Thoracic aorta (tissue), 2 donors: ENCODE measurements around the gene ADAMTS17. TPM values are rescaled to one million over a fixed set of nuclear protein-coding genes. Genes with fewer than 3 reads are reported as not detected.

Experiments
- ATAC-seq: fragments of 150-250 bp; one replicate; pipeline ENCODE4 v1.8.0; 2017; ENCODE audit warnings: low read depth; ENCODE audit not compliant: insufficient number of reproducible peaks, low FRiP score
- DNase-seq: peaks from one replicate; pipeline ENCODE4 v3.0.0-alpha.2; 2020; ENCODE audit warnings: low spot score
- H3K27ac ChIP-seq, 2 donors: fragments of 200-600 bp; sonication (generic); 1 replicate in 1 of 2; 2 replicates in 1 of 2; pipeline ENCODE4 v1.5.1; 2016; ENCODE audit warnings: mild to moderate bottlenecking in 2 of 2, moderate library complexity in 2 of 2
- H3K27me3 ChIP-seq: fragments of 200-600 bp; sonication (generic); replicated peaks from 2 replicates; pipeline ENCODE4 v1.6.0; 2016; ENCODE audit warnings: mild to moderate bottlenecking; ENCODE audit not compliant: insufficient read depth
- H3K36me3 ChIP-seq: fragments of 200-600 bp; sonication (generic); one replicate; pipeline ENCODE4 v1.5.1; 2016
- H3K4me1 ChIP-seq, 2 donors: fragments of 200-600 bp; sonication (generic); 1 replicate in 1 of 2; 2 replicates in 1 of 2; pipeline versions ENCODE4 v1.5.1 to v1.6.0; 2016; ENCODE audit warnings: low read depth in 2 of 2, mild to moderate bottlenecking in 1 of 2; ENCODE audit not compliant: control insufficient read depth in 1 of 2
- H3K4me3 ChIP-seq: fragments of 200-600 bp; sonication (generic); 2 replicates; pipeline ENCODE4 v1.5.1; 2016; ENCODE audit warnings: mild to moderate bottlenecking
- H3K9me3 ChIP-seq: fragments of 200-600 bp; sonication (generic); 2 replicates; pipeline ENCODE4 v1.5.1; 2016
- CTCF ChIP-seq: fragments of 200-600 bp; sonication (generic); IDR thresholded peaks from one replicate; pipeline ENCODE4 v1.5.1; 2019; ENCODE audit warnings: antibody characterized with exemption
- total RNA-seq, 2 donors: library from RNA; depleted of rRNA; stranded (reverse); fragments of >200 nt; gene quantifications; one replicate each; pipeline versions ENCODE4 v1.1.0 to v1.2.3, GENCODE V29; 2016

Gene ADAMTS17
- total RNA-seq, 2 donors from 2014 or later: 2.8 to 8.1 TPM

GRCh38 chr15:99984491-99985243, 357.1 kb downstream of the ADAMTS17 start:
- Histone ChIP-seq H3K4me1 (no peaks in the 10 kb centered on the region), H3K4me3 (no peak overlapping the region), H3K27me3 (no peaks in the 10 kb centered on the region), H3K9me3 (no peaks in the 10 kb centered on the region), H3K27ac (no peak overlapping the region), H3K36me3 (no peaks in the 10 kb centered on the region)
- TF ChIP-seq CTCF: no peak
- DNase-seq (no peak), ATAC-seq (no peak)

GRCh38 chr15:99983886-99984286, 357.9 kb downstream of the ADAMTS17 start:
- TF ChIP-seq CTCF: no peak
- H3K27me3 ChIP-seq: no peaks in the 10 kb centered on the region
- DNase-seq (no peak), ATAC-seq (no peak)
- H3K4me1 ChIP-seq: no peaks in the 10 kb centered on the region
- H3K36me3 ChIP-seq: no peaks in the 10 kb centered on the region
- H3K9me3 ChIP-seq: no peaks in the 10 kb centered on the region
- no peak overlapping the region for H3K4me3 ChIP-seq
- no peak overlapping the region for H3K27ac ChIP-seq

- DNase-seq (no peak), ATAC-seq (no peak)
- no peaks in the 10 kb centered on the region for H3K9me3 ChIP-seq
- H3K4me1 ChIP-seq: no peaks in the 10 kb centered on the region
- H3K4me3 ChIP-seq: no peak overlapping the region
- no peak overlapping the region for H3K27ac ChIP-seq
- TF ChIP-seq CTCF: no peak
- no peaks in the 10 kb centered on the region for H3K36me3 ChIP-seq
- H3K27me3 ChIP-seq: no peaks in the 10 kb centered on the region
Measured at GRCh38 chr15:99983171-99983885, 358.4 kb downstream of the ADAMTS17 start.

GRCh38 chr15:99982662-99983061, 359.1 kb downstream of the ADAMTS17 start:
- TF ChIP-seq CTCF: no peak
- H3K27ac ChIP-seq: no peak overlapping the region
- no peaks in the 10 kb centered on the region for H3K36me3 ChIP-seq
- no peak for DNase-seq
- no peaks in the 10 kb centered on the region for H3K4me1 ChIP-seq
- no peak for ATAC-seq
- H3K4me3 ChIP-seq: no peak overlapping the region
- no peaks in the 10 kb centered on the region for H3K9me3 ChIP-seq
- H3K27me3 ChIP-seq: no peaks in the 10 kb centered on the region

GRCh38 chr15:99981839-99982658, 359.7 kb downstream of the ADAMTS17 start:
- Histone ChIP-seq H3K27me3 (no peaks in the 10 kb centered on the region), H3K9me3 (no peaks in the 10 kb centered on the region), H3K27ac (no peak overlapping the region), H3K4me3 (no peak overlapping the region), H3K4me1 (no peaks in the 10 kb centered on the region), H3K36me3 (no peaks in the 10 kb centered on the region)
- no peak for TF ChIP-seq CTCF
- DNase-seq (no peak), ATAC-seq (no peak)
